DMS114 treated with DMSO at 0.1 percent for 48 hours (cell line): ENCODE data around the gene DCXR.
A peak's percentile ranks its signal among the peaks of the same experiment; 100 is the strongest.

ENCODE experiments used
- DNase-seq: peaks from one replicate; lab custom pipeline; 2025; ENCODE audit not compliant: unreplicated experiment; lab: John Stamatoyannopoulos, UW

Gene DCXR

DNA sequence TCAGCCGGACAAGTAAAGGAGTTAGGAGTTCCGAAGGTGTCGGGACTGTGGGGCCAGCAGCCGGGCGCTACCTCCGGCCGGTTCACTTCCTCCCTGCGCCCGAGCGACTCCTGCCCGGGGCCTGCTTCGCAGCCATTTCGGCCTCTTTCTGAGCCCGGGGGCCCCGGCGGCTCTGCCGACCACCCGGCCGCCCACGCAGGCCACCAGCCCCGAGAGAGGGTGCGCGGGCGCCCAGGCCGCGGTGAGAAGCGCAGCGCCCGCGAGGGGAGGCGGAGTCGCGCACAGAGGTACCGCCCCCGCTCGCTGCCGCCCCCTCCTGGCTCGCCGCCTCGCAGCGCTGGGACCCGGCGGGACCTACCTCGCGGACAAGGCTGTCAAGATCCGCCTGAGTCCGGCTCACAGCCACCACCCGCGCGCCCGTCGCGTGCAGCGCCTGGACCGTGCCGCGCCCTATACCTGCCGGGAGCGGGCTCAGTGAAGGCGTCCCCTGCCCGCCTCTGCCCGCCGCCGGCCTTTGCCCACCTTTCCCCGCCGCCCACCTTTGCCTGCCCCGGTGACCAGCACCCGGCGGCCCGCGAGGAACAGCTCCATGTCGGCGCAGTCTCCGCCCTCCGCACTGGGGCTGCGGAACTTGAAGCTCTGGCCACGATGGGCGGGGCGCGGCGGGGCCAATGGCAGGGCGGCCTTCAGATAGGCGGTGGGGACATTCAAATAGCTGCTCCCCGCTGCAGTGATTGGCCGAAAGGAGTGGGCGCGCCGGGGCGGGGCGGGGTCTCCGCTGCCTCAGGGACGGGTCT is at the start of gene DCXR:
Gene DCXR, minus strand, starts transcription at position 606 of the 797 bp plus-strand sequence. Its CDS starts 15 bp downstream, at position 591.
- peak; percentile 89 for DNase-seq

DNA sequence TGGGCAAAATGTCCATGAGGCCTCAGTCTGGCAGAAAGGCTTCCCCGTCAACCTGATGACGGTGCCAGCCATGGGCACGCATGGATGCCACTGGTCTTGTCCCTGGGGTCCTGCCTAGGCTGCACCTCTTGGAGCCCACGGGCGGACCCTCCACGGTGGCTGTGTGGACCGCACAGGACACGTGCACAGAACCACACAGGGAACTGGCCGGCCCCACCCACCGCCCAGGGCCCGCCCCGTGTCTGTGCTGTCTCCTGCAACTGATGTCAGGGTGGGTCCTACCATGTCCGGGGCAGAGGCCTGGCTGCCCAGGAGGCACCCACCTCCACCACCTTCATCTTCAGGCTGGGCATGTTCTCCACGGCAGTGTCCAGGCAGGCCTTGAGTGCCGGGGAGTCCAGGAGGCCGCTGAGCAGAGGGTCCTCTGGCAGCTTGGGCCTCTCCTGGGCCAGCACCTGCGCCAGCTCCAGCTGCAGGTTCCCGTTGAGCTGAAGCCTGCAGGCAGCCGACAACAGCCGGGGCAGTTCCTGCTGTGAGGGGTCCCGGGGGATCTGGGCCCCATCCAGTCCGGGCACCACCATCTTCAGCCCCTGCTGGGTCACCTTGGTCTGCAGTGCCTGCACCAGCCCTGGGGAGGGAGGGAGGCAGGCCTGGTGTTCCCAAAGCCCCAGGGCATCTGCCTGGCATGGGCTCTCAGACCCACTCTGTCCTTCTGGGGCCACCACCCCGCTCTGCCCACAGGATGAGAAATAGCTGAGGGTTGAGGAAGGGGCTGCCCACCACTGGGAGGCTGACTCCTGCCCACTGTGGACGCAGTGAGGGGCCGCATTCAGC is 48.7 kb upstream of the DCXR start:
- DNase-seq = no peak

DNA sequence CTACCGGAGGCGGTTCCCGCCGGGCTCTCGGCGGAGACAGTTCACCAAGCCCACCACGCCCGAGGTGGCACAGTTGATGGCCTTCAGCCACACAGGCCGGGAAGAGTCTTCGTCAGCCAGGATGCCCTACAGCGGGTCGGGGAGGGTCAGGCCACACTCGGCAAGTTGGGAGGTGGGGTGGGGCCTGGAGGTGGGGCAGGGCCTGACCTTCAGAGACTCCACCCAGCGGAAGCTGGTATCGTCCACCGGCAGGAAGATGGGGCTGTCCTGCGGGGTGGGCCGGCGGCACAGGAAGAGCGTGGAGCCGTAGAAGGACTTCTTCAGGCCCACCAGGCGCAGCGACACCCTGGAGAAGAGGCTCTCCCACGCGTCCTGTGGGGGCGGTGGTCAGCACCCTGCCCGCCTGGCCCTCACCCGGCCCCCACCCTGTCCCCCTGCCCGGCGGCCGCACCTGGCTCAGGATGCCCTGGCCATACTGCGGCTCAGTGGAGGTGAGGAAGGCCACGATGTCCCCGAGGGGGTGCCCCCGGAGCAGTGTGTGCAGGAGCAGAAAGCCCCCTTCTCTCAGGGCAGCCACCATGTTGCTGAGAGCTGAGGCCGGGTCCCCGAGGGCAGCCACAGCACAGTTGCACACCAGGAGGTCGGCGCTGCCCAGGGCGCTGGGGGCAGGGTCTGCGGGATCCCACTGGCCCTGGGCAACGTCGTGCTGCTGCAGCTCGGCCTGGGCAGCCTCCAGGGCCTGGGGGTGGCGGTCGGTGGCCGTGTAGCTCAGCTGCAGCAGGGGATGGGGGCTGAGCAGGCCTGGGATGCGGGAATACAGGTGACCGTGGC is 47.7 kb upstream of the DCXR start:
- DNase-seq = no peak

DNA sequence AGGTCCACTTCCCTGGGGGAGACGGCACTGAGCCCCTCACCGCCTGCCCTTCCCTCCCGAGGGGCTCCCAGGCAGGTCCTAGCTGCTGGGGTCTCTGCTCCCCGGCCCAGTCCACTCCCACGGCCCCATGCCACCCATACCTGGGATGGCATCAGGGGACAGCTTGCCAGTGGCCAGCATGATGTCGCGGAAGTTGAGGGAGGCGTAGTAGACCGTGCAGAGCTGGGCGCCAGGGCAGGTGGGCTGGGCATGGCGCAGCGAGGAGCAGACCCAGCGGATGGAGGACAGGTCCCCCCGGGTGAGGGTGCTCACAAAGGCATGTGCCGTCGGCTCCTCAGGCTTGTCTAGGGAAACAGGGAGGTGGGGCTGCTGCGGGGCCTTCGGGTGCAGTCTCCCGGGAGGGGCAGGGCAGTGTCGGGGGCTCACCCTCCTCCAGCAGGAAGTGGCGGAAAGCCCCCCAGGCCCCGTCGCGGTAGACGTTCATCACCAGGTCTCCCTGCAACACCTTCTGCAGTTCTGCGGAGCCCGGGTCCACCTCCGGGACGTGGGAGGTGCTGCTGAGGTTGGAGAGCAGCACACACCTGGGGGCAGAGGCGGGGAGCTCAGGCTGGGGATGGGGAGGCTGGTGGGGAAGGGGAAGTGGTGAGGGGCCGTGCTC is 47.0 kb upstream of the DCXR start:
- DNase-seq = no peak

DNA sequence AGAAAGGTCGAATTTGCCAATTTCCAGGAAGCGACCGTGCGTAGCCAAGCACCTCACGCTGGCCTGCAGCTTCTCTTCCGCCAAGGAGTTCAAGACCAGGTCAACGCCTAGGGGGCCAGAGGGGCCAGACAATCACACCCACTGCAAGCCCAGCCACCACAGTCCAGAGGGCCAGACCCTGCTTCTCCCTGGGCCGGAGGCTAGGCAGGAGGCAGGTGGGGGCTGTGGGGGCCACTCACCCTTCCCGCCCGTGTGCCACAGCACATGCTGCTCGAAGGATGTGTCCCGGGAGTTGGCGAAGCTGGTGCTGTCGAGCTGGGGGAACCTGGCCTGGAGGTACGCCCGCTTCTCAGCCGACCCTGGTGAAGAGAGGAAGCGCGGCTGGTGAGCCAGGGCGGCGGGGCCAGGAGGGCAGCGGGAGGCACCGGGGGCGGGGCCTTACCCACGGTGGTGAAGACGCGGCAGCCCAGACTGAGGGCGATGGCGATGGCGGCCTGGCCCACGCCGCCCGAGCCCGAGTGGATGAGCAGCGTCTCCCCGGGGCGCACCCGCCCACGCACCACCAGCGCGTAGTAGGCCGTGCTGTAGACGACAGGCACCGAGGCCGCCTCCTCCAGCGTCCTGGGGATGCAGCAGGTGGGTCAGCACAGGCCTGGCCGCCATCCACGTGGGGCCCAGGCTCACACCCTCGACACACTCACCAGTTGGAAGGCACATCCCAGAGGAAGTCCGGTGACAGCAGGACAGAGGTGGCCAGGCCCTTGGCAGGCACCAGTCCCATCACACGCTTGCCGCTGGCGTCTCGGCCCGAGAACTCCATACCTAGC is 46.2 kb upstream of the DCXR start:
- no peak for DNase-seq

DNA sequence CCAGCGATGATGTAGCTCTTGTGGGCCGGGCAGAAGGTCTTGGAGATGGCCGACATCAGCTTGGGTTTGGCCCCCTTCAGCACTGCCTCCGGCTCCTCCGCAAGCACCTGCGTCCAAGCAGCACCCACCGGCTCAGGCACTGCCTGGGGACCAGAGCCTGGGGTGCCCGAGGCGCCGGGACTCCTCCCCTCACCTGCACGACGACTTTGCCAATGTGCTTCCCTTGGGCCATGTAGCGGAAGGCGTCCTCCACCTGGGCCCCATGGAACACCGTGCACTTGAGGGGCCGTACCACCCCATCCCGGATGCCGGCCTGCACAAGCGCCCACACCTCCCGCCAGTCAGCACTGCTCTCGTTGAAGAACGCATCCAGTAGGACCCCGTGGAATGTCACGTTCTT is 45.5 kb upstream of the DCXR start:
- no peak for DNase-seq

DNA sequence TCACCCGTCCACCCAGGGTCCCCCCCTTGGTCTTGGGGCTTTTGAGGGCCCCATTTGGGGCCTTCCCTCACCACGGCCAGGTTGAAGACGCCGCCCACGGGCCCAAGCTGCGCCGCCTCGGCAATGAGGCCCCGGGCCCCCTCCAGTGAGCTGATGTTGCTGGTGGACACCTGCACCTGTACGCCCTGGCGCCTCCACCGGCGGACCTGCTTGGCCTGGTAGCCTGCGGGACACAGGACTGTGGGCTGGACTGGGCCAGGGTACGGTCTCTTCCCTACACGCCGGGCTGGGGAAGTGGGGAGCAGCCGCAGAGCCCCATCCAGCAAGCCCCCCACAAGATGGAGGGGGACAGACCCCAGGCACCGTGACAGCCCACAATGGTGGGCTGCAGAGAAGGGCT is 45.0 kb upstream of the DCXR start:
- no peak for DNase-seq

DNA sequence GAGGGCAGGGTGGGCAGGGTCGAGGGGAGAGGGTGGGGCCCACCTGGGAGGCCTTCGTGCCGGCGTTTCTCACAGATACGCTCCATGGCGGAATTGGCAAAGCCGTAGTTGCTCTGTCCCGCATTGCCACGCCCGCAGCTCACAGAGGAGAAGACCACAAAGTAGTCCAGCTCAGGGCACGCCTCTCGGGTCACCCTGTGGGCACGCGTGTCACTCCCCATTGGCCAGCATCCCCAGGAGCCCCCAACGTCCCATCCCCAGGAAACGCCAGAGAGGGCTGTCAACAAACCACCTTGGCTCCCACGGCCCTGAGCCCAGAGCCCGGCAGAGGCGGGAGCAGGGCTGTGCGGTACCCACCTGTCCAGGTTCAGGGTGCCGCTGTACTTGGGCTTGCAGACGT is 44.5 kb upstream of the DCXR start:
- no peak for DNase-seq

DNA sequence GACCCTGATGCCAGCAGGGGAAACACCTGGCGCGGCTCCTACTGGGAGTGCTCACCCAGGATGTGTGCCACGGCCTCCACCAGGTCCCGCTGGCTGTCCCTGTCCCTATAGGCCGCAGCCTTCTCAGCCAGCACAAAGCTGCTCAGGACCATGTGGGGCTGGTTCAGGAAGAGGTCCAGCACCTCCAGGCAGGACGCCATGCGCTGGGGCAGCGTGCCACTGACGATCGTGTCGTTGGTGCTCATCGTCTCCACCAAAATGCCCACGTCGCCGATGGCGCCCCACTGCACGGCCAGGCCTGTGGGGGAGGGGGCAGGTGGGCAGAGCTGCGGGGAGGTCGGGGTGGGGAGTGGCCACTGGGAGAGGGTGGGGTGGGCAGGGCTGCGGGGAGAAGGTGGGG is 44.0 kb upstream of the DCXR start:
- DNase-seq = no peak

DNA sequence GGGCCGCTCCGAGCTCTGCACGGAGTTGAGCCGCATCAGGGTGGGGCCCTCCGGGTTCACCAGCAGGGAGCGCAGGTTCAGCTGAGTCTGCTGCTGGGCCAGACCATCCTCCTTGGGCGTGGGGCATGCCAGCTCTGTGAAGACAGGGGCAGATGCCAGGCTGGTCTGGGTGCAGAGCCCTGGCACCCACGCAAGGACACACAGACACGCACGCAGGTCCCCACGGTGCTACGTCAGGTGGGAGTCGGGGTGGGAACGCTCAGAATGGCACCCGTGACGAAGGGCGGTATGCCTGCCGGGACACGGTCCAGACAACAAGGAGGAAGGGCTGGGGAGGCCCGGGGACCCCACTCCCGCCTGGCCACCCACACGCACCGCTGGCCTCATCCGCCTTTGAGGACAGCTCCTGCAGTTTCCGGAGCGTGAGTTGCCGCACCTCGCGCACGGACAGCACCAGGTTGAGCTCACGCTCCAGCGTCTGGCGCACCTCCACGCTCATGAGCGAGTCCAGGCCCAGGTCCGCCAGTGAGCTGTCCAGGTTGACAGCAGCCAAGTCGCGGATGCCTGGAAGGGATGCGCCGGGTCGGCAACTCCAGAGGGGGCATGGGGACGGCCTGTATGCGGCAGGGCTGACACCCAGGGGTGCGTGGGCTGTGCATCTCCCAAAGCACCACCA is 43.4 kb upstream of the DCXR start:
- no peak for DNase-seq

DNA sequence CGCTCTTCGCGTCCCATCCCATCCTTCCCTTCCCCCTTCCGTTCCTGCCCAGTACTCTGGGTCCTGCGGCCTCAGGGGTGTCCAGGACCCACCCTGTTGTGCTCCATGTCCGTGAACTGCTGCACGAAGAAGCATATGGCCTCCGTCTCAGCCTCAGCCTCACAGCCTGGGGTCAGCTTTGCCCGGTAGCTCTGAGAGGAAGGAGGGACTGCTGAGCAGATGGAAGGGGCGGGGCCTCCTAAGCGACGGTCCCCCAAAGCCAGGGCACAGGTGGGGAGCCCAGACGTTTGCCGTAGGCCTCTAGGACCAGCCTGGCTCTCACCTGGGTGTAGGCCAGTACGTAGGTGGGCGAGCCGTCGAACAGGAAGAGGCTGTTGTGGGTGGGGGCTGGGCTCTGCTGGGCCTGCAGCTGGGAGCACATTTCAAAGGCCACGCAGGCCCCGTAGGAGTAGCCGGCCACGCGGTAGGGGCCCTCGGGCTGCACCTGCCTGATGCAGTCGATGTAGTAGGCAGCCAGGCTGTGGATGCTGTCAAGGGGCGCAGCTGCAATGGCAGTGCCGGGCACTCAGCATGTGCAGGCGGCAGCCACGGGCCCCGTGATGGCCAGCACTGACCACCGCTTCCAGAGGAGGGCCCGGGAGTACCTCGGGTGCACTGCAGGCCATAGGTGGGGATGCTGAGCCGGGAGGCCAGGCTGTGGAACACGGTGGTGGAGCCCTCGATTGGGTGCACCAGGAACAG is 42.7 kb upstream of the DCXR start:
- DNase-seq = no peak

DNA sequence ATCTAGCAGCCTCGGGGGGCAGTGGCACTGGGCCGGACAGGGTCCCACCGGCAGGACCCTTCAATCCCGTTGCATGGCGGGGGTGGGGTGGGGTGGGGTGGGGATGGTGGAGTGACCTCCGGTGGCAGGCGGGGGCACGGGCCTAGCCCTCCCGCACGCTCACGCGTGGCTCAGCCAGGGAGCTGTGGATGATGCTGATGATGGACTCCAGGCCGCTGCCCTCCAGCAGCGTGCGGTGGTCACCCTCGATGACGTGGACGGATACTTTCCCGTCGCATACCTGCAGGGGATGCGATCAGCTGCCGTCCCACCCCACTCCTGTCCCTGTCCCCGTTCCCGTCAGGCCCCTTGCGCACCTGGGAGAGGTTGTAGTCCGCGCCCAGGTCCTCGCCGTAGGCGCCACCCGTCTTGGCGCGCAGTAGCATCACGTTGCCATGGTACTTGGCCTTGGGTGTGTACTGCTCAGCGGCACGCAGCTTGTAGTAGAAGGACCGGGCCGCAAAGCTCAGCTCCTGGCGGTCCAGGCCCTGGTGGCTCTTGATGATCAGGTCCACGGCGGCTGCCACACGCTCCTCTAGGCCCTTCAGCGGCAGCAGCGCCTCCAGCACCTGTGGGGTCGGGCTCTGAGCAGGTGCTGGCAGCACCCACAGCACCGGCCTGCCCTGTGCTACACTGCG is 41.6 kb upstream of the DCXR start:
- no peak for DNase-seq

DNA sequence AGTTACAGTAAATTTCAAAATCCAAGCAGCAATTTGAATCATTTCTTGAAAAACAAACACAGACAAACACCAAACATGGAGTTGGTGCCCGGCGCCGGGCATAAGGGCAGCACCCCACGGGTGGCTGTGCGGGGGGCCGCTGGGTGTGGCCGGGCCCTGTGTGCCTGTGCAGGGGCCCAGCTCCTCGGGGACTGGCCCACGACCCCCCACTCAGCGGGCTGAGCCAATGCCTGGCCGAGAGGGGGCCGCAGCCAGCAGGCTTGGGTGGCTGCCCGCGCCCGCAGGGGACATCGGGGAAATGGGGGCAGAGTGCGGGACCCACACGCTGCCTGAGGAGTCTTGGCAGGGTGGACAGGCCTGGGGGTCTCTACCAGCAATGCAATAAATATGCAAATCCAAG is 40.9 kb upstream of the DCXR start:
- DNase-seq = no peak

DNA sequence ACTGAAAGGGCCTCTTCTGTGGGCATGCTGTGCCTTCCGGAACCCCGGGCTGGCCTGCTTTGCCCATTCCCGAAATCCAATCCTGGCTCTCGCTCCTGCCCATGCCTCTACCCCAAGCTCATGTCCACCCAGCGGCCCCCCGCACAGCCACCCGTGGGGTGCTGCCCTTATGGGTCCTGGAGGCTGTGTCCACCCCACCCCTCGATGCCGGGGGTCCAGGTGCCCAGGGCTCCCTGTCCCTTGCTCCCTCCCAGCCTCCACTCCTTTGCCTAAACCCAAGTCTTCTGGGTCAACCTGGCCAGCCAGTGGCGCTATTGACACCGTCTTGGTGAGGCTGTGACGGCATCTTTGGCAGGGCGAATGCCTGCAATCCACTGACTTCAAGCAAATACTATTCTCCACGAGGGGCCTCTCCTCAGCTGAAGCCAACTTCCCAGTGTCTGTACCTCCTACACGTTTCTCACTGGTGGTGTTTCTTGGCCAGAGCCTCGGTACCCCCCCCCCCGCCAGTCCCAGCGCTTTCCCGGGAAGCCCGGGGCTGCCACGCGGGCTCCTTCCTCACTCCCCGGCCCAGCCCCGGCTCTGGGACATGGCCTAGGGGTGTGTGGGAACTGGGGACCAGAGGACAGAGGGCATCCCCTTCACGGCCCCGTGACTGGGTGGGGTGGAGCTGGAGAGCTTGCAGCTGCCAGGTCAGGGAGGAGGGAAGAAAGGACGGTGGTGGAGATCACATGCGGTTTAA is 40.3 kb upstream of the DCXR start:
- DNase-seq = no peak

DNA sequence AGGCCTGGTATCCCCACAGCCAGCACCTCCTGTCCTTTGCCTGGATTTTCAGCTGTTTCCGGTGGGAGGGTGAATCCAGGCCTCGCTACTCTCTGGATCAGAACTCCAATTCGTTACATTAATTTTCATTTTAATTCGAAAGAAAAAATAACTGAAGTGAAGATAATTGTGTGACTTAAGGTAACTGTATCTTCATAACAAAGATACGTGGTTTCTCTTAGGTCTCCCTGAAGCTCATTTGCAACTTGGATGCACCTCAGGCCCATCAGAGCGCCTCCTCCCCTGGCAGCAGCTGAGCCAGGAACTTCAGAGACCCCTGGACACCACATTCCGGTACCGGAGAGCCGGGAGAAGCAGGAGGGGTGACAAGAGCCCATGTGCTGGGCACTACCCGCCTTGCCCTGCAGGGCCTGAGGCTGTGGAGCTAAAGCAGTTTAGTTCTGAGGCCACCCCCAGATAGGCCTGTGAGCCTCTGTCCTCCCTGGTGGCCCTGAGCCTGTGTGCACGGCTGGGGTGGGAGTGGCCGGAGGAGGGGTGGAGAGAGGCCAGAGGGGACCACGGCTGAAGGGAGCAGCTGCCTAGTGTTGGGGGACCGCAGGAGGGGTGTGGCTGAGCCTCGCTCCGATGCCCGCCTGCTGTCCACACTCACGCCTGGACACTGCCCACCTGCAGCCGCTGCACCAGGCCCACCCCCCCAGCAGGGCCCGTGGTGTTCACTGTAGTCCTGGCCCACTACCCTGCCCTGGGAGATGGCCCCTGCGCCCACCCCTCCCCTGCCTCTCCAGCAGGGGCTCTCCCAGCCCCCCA is 39.5 kb upstream of the DCXR start:
- no peak for DNase-seq

DNA sequence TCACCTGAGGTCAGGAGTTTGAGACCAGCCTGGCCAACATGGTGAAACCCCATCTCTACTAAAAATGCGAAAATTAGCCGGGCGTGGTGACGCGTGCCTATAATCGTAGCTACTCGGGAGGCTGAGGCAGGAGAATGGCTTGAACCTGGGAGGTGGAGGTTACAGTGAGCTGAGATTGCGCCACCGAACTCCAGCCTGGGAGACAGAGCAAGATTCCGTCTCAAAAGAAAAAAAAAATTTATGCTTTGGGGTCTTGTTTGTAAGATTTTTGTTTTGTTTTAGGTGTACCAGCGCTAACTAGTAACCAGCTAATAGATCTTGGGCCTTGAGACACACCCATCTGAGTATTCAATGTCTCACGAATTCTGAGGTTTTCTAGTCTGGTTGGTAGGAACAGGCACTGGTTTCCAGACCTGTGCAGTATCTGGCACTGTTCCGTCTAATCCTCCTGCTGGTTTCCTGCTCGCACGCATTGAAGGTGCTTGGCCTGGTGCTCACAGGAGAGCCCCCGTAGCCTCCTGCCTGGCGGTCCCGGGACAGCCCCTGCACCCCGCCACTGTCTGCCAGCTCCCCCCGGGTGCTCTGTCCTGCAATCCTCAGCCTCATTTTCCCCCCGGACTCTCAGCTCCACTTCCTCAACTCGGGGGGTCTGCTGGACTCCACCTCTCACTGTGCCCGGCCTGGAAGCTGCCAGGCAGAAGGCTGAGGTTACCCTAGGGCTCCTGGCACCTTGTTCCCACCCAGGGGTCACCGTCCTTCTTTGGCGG is 38.7 kb upstream of the DCXR start:
- no peak for DNase-seq
